ENCODE data around the gene FAM13A. TPM values are rescaled to one million over a fixed set of nuclear protein-coding genes. Genes with fewer than 3 reads are reported as not detected.

FAM13A gene
- total and polyA plus RNA-seq, 7 donors = 3.8 to 76.0 (median 15.2) TPM

DNA sequence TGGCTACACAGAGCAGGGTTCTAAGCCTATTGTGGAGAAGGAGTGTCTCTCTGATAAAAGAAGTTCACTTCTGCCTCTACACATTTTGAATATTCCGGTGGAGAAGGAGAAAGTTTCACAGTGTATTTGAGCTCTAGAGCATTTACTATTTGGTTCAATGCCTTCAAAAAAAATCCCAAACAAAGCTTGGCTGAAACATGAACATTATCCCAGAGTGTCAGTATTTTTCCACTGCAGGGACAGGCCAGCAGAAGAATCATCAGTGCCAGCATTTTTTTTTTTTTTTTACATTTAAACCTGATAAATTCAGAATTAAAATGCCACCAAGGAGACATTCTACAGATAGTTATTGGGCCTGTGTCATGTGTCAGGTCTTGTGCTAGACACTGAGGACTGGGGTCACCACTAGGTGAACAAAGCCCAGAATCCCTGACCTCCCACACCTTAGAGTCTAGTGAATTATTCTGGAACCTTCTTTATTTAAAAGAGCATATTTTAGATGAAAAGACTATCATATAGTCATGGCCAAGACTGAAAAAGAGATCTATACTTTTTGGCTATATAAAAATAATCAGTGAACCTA, 311.3 kb downstream of the FAM13A start:
- no peak for TF ChIP-seq CTCF (IDR thresholded peaks at IDR 0.05)
- no peak for DNase-seq
- ATAC-seq = peak in 1 of 4 donors; percentile 51
- Histone ChIP-seq H3K27ac (peak overlapping the region; percentile 26), H3K4me1 (peaks cover 19% of the 10 kb centered on the region), H3K36me3 (ENCODE audit: insufficient read depth in 1 of 2, low read depth in 1 of 2) (peaks cover 7 to 97% of the 10 kb centered on the region in 2 donors), H3K27me3 (ENCODE audit: insufficient read depth in 3 of 3, low read length in 2 of 3) (no peaks in the 10 kb centered on the region), H3K4me3 (no peak overlapping the region), H3K9me3 (no peaks in the 10 kb centered on the region)
- 40 to 49% (median 48%) methylated on average over 1 of the region's 1 CpG for WGBS, 3 donors
- intact Hi-C loops (cut with DNase I) = no loop called here

DNA sequence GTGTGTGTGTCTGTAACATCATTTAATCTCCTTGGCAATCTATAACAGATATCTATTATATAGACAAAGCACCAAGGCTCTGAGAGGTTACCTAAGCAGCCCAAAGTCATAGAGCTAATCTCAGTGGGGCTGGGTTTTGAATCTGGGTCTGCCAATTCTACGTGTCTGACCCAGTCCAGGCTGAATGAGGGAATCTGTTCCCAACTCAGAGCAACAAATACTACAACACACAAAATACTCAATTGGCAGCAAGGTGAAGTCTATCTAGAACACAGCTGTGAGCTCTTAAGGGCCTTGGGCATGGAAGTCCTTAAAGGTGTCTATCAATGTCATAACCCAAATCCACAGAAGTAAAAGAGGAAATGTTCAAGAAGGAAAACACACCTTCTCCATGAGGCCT, 311.8 kb downstream of the FAM13A start:
- intact Hi-C loops (cut with DNase I) = no loop called here
- no peak for TF ChIP-seq CTCF (IDR thresholded peaks at IDR 0.05)
- Histone ChIP-seq H3K36me3 (ENCODE audit: insufficient read depth in 1 of 2, low read depth in 1 of 2) (peaks cover 7 to 97% of the 10 kb centered on the region in 2 donors), H3K27ac (peak overlapping the region; percentile 26), H3K4me3 (no peak overlapping the region), H3K4me1 (peaks cover 19% of the 10 kb centered on the region), H3K27me3 (ENCODE audit: insufficient read depth in 3 of 3, low read length in 2 of 3) (no peaks in the 10 kb centered on the region), H3K9me3 (no peaks in the 10 kb centered on the region)
- DNase-seq (no peak), ATAC-seq (peak in 1 of 4 donors; percentile 29)
- 42 to 63% (median 50%) methylated on average over 1 of the region's 1 CpG for WGBS, 3 donors

GRCh38 chr4:88744609-88745008, 312.4 kb downstream of the FAM13A start:
- peaks cover 7 to 93% of the 10 kb centered on the region in 2 donors for H3K36me3 ChIP-seq (ENCODE audit: insufficient read depth in 1 of 2, low read depth in 1 of 2)
- WGBS, 3 donors = 75 to 88% (median 76%) methylated on average over 3 of the region's 3 CpGs

DNA sequence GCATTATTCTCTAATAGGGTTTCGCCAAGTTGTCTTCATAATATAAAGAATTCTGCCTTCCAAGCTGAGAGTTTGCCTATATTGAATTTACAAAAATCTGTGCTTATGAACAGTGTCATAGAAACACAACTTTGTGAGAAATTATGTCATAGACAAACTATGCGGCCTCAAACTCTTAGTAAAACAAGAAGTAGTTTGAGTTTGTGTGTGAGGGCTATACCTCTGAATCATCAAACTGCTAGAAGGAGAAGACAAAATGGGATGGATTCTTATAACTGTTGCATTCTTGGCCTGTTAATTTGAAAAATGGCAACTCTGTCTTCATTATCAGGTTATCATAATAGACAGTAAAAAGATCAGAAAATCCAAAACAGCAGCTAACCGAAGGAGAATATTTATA, 313.3 kb downstream of the FAM13A start:
- WGBS, 3 donors = 94 to 97% (median 96%) methylated on average over 3 of the region's 3 CpGs
- Histone ChIP-seq H3K27me3 (ENCODE audit: insufficient read depth in 3 of 3, low read length in 2 of 3) (no peaks in the 10 kb centered on the region), H3K27ac (no peak overlapping the region), H3K9me3 (no peaks in the 10 kb centered on the region), H3K4me1 (peaks cover 25% of the 10 kb centered on the region), H3K4me3 (no peak overlapping the region), H3K36me3 (ENCODE audit: insufficient read depth in 1 of 2, low read depth in 1 of 2) (peaks cover 8 to 92% of the 10 kb centered on the region in 2 donors)
- intact Hi-C loops (cut with DNase I) = loop anchor here in 1 of 2 donors (5.0 kb wide), 1 partner anchor 44 kb away; no protein-coding TSS in a partner anchor
- DNase-seq (no peak), ATAC-seq (no peak)
- no peak for TF ChIP-seq CTCF (IDR thresholded peaks at IDR 0.05)

More at GRCh38 chr4:88744609-88745008, 312.4 kb downstream of the FAM13A start:
- Histone ChIP-seq H3K4me1 (peaks cover 19% of the 10 kb centered on the region), H3K9me3 (no peaks in the 10 kb centered on the region), H3K4me3 (no peak overlapping the region), H3K27ac (no peak overlapping the region), H3K27me3 (ENCODE audit: insufficient read depth in 3 of 3, low read length in 2 of 3) (no peaks in the 10 kb centered on the region)
- TF ChIP-seq CTCF (IDR thresholded peaks at IDR 0.05) = no peak
- intact Hi-C loops (cut with DNase I) = loop anchor here in 1 of 2 donors (5.0 kb wide), 1 partner anchor 43 kb away; no protein-coding TSS in a partner anchor
- ATAC-seq (no peak), DNase-seq (no peak)
